ENCODE measurements around the gene CLNK. TPM values are rescaled to one million over a fixed set of nuclear protein-coding genes. Genes with fewer than 3 reads are reported as not detected.

The CLNK gene
- total RNA-seq, 1 donor from 2014 or later = under 0.01 TPM

DNA sequence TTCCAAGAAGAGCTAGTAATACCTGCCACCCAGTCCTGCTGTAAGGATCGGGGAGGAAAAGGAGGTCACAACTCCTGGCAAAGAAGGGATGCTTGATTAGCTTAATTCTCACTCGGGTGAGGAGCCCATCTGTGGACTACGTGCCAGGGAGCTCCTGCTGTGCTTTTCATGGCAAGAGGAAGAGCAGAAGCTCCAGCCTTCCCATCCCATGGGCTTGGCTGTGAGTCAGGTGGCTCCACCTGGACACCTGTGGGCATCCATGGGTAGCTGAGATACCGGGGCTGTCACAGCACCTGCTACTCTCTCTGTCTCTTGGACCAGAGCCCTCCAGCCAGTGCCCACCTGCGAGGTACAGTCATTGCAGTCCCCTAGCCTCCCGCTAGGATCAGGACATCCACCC lies 18.0 kb downstream of the CLNK start:
- DNase-seq (ENCODE audit: extremely low read depth, low read depth, low spot score) = no peak

DNA sequence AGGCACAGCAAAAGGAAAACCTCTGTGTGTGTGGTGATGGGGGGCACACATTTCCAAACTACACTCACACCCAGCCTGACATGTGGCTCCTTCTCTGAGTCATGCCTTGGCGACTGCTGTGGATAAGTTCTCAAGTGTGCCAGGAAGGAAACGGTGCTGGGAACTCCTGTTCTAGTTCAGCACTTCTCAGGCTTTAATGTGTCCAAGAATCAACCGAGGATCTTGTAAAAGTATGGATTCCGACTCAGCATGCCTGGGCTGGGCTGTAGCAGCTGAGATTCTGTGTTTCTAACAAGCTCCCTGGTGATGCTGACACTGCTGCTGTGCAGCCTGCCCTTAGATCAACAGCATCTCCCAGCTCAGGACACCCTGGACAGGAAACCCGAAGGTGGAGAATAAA lies 20.2 kb downstream of the CLNK start:
- DNase-seq (ENCODE audit: extremely low read depth, low read depth, low spot score) = peak; percentile 97

DNA sequence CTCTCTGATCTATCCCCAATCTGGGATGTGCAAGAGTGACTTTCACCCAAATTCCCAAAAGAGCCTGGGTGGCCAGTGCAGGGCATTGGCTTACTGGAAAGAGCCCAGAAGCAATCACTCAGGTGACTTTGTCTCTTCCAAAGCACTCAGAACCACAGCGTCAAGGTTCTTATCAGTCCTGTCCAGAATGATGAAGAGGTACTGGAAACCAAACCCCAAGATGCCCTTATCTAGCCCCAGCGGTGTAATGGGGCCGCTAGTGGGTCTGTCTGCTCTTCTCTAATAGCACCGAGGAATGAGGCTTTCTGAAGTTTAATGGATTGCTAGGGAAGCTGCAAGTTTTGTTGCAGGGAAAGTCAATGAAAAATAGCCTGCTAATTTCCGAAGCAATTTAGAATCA lies 21.6 kb downstream of the CLNK start:
- no peak for DNase-seq (ENCODE audit: extremely low read depth, low read depth, low spot score)

- no peak for DNase-seq (ENCODE audit: extremely low read depth, low read depth, low spot score)
These were observed 23.5 kb downstream of the CLNK start for GRCh38 chr4:10661047-10661446.

GRCh38 chr4:10659251-10659650 lies 25.3 kb downstream of the CLNK start:
- DNase-seq (ENCODE audit: extremely low read depth, low read depth, low spot score) = no peak

DNA sequence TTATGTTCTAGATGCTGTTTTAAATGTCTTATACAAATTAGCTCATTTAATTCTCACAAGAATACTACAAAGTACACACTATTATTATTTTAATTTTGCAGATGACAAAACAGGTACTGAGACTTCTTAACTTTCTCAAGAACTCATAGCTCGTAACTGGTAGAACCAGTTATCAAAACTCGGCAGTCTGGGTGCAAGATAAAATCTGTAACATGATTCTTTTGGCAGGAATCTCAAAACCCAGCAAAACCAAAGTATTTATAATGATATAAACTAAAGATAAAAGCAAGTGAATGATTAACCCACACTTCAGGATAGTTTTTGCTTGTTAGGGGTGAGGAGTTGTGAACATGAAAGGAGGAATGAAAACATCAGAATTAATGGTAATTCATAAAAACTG lies 27.6 kb downstream of the CLNK start:
- DNase-seq (ENCODE audit: extremely low read depth, low read depth, low spot score) = no peak

- DNase-seq (ENCODE audit: extremely low read depth, low read depth, low spot score) = no peak
These were observed 28.1 kb downstream of the CLNK start for GRCh38 chr4:10656420-10656819.

DNA sequence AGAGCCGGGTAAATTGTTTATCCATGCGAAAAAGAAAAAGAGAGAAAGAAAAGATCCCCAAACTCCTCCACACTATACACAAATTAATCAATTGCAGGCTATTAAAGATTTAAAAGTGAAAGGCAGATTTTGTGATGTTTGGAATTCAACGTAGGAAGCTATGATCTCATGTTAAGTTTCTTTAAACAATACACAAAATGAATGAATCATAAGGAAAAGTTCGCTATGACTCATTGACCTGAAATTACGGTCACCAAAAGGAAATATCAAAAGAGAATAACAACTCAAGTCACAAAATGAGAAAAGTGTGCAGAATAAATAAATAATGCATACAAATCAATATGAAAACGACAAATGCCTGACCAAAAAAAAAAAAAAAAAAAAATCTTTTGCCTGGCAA lies 28.6 kb downstream of the CLNK start:
- DNase-seq (ENCODE audit: extremely low read depth, low read depth, low spot score) = peak; percentile 83

- DNase-seq (ENCODE audit: extremely low read depth, low read depth, low spot score) = no peak
These were observed 36.1 kb downstream of the CLNK start for GRCh38 chr4:10648479-10648878.

DNA sequence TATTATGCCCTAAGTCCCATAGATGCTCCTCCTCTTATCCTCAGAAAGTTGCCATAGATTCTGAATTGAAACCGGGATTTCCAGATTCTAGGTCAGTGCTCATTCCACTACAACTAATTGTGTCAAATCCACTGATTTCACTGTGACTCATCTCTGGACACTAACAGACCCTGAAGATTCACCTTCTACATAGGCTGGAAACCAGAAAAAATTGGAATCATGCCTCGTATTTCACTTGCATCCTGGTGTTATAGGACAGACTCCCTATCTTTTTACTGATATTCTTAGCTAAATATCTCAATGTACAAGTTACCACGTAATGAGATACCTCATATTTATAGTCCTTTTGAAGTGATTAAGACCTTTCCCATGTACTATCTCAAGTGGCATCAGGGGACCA lies 36.7 kb downstream of the CLNK start:
- DNase-seq (ENCODE audit: extremely low read depth, low read depth, low spot score) = no peak

- DNase-seq (ENCODE audit: extremely low read depth, low read depth, low spot score) = no peak
These were observed 40.8 kb downstream of the CLNK start for GRCh38 chr4:10643600-10644425.

DNA sequence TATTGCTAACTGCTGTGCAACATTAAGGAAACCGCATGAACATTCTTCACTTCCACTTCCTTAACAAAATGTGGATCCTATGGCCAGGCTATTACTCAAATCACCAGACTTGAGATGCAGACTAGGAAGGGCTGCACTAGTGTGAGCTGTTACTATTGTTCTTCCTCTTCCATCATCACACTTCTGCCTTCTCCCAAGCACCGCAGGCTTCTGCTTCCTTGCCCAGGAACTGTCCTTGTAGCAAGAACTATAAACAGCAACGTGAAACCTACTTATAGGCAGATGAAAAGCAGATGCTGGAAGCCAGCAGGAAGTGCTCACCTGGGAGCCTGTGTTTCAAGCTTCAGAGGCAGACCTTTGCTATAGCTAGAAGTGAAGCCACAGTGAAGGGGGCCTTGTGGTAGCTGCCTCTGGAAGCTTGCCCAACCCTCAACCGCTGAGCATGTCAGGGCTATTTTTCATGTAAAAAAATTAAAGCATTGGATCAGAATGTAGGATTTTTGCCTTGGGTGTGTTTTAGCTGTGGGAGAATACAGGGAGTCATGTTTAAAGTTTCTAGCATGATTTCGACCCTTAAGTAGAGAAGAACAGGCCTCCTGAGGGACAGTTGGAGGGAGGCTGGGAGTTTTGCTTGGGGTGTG lies 43.9 kb downstream of the CLNK start:
- DNase-seq (ENCODE audit: extremely low read depth, low read depth, low spot score) = no peak

DNA sequence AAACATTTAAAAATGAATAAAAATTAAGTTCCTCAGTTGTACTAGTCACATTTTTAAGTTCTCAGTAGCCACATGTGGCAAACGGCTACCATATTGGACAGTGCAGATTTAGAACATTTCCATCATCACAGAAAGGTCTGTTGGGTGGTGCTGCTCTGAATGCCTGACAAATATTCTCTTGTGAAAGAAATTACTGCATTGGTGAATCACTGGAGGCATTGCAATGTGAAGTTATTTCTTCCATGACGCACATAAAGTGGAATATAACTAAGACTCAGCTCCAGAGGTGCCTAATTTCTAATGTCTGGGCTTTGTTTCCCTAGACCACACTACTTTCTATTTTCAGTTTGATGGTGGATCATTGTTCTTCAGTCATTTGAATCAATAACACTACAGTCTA lies 44.9 kb downstream of the CLNK start:
- DNase-seq (ENCODE audit: extremely low read depth, low read depth, low spot score) = no peak

GRCh38 chr4:10639100-10639499 lies 45.5 kb downstream of the CLNK start:
- no peak for DNase-seq (ENCODE audit: extremely low read depth, low read depth, low spot score)

DNA sequence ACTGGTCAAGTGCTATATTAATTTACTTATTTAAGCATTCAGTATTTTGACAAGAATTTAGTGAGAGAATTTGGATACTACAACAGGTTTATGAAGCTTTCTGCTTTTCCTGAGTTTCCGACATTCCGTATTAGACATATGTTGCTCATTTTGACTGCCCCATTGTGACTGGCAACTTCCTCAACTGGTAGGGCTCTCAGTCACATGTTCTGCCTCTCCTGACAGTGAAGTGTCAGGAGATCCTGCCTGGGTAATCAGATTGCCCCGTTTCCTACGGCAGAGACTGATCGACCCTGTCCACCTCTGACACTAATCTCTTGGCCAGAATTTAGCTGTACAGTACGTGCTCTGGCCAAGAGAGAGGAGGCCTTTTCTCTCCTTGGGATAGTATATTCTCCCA lies 49.5 kb downstream of the CLNK start:
- DNase-seq (ENCODE audit: extremely low read depth, low read depth, low spot score) = no peak

GRCh38 chr4:10629394-10629793 lies 55.2 kb downstream of the CLNK start:
- no peak for DNase-seq (ENCODE audit: extremely low read depth, low read depth, low spot score)

DNA sequence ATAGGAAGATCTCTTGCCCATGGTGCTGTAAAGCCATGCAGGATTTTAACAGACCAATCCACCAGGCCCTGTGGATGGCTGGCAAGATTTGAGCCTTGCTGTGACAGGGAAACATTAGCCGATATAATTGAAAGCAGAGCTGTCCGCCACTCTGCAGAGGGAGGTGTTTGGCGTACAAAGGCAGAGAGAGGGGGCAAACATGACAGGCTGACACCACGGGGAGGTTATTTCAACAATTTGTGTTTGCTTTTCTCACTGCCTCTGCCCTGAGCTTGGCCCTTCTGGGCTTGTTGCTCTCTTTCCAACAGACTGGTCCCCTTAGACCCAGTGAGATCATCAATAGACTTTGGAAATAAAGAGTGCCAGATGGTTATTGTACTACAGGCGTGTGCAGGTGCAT lies 59.4 kb downstream of the CLNK start:
- DNase-seq (ENCODE audit: extremely low read depth, low read depth, low spot score) = no peak

GRCh38 chr4:10623862-10624261 lies 60.7 kb downstream of the CLNK start:
- no peak for DNase-seq (ENCODE audit: extremely low read depth, low read depth, low spot score)

DNA sequence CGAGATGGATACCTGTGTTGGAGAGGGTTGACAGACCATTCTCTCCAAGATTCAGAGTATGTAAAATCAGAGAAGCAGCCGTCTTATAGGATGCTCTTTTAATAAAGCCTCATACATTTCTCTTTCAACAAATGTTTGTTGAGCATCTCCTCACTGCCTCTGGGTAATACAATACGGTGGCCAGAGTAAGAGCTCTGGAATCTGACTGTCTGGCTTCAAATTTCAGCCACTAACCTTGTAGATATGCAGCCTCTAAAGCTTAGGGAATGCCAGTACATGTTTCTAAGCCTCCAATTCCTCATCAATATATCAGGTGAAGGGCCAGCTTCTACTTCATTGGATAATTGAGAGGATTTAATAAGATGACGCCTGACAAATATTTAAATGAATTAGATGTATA lies 61.3 kb downstream of the CLNK start:
- no peak for DNase-seq (ENCODE audit: extremely low read depth, low read depth, low spot score)

DNA sequence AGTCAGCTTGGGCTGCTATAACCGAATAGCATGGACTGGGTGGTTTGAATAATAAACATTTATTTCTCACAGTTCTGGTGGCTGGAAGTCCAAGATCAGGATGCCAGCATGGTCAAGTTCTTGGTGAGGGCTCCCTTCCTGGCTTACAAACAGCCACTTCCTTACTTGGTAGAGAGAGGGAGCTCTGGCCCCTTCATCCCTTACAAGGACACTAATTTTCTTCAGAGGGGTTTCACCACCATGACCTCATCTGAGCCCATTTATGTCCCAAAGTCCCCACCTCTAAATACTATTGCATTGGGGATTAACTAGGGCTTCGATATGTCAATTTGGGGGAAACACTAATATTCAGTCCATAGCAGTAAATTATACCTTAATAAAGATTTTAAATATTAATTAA lies 61.8 kb downstream of the CLNK start:
- DNase-seq (ENCODE audit: extremely low read depth, low read depth, low spot score) = no peak

DNA sequence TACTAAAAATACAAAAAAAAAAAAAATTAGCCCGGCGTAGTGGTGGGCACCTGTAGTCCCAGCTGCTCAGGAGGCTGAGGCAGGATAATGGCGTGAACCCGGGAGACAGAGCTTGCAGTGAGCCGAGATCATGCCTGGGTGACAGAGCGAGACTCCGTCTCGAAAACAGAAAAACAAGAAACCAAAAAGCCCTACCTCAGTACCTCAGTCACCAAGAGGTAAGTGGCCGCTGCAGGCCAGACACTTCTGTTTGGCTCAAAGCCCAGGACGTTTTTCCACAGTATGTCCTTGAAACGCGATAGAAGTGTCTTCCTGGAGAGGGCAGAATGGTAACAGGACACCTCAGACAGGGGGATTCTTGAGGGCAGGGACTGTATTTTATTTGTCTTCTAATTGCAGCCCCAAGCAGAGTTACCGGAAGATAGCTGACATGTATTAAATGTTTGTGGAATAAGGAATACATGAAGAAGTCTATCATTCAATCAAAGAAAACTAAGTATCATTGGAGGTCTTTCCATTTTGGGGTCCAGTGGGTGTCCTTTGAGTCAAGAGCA lies 63.6 kb downstream of the CLNK start:
- no peak for DNase-seq (ENCODE audit: extremely low read depth, low read depth, low spot score)

DNA sequence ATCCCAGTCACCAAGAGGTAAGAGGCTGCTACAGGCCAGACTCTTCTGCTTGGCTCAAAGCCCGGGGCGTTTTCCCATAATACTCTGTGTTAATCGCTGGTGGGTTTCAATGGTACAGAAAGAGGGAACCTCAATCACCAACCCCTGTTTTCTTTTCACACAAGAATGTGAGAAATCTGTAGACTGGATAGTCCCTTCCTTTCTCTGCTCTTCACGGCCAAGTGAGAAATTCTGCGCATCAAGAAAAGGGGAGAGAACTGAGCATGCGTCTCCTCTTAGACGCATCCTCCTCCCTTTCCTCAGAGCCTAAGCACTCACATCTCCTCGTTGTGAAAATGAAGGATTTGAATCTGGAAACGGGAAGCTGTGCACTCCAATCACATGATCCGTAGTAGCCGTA lies 64.7 kb downstream of the CLNK start:
- DNase-seq (ENCODE audit: extremely low read depth, low read depth, low spot score) = no peak
